NCI-H2171 treated with DMSO at 0.1 percent for 48 hours (cell line): ENCODE measurements around the gene CLCF1.
"Not testable (repeated sequence)": the region's sequence is repeated elsewhere in the genome, so short reads cannot be mapped to it uniquely, and the experiment has no call there.

Source experiments
- DNase-seq: peaks from one replicate; lab custom pipeline; 2025; lab: John Stamatoyannopoulos, UW

The CLCF1 gene

GRCh38 chr11:67408437-67409200 lies 35.2 kb upstream of the CLCF1 start:
- no peak for DNase-seq

- DNase-seq = no peak
Observed at GRCh38 chr11:67407688-67408163, 34.3 kb upstream of the CLCF1 start.

GRCh38 chr11:67406969-67407687 lies 33.7 kb upstream of the CLCF1 start:
- no peak for DNase-seq

- DNase-seq = no peak
Observed at GRCh38 chr11:67406420-67406968, 33.1 kb upstream of the CLCF1 start.

- no peak for DNase-seq
Observed at GRCh38 chr11:67405688-67406339, 32.4 kb upstream of the CLCF1 start.

GRCh38 chr11:67405196-67405567 lies 31.8 kb upstream of the CLCF1 start:
- DNase-seq = no peak

- DNase-seq = no peak
Observed at GRCh38 chr11:67404515-67405195, 31.3 kb upstream of the CLCF1 start.

- not testable (repeated sequence) for DNase-seq
Observed at GRCh38 chr11:67403085-67403484, 29.7 kb upstream of the CLCF1 start.

- DNase-seq = not testable (repeated sequence)
Observed at GRCh38 chr11:67402192-67402839, 28.9 kb upstream of the CLCF1 start.

- peak; percentile 81 for DNase-seq
Observed at GRCh38 chr11:67401495-67402191, 28.2 kb upstream of the CLCF1 start, which contains the start of gene PPP1CA. PPP1CA (minus strand) TSS chr11:67401858; CDS start chr11:67401782, 76 bp downstream.

GRCh38 chr11:67400942-67401494 lies 27.6 kb upstream of the CLCF1 start:
- no peak for DNase-seq

GRCh38 chr11:67400251-67400941 lies 27.0 kb upstream of the CLCF1 start:
- no peak for DNase-seq

- no peak for DNase-seq
Observed at GRCh38 chr11:67398661-67399563, 25.5 kb upstream of the CLCF1 start.

- DNase-seq = no peak
Observed at GRCh38 chr11:67397986-67398660, 24.7 kb upstream of the CLCF1 start.

GRCh38 chr11:67397536-67397935 lies 24.1 kb upstream of the CLCF1 start:
- no peak for DNase-seq

- DNase-seq = no peak
Observed at GRCh38 chr11:67396587-67397389, 23.4 kb upstream of the CLCF1 start.

- no peak for DNase-seq
Observed at GRCh38 chr11:67396259-67396581, 22.8 kb upstream of the CLCF1 start.
